ENCODE measurements around the gene FSTL4.

DNA sequence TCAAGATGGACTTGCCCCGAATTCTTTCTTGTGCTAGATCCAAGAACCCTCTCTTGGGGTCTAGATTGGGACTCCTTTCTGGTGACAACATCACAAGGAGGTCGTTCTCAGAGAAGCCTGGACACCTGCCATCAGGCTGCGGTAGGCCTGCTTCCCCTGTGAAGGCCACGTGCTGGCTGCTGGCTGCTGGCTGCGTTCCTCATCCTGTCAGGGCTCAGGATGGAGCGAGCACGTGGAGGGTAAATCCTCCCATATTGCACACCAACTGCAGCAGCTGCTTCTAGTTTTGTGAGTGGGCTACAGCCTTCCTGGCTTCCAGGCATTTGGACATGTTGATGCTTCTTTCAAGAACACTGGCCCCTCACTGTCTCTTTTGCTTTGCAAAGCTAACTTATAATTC, 464.9 kb downstream of the FSTL4 start:
- TF ChIP-seq, protein P1, sequence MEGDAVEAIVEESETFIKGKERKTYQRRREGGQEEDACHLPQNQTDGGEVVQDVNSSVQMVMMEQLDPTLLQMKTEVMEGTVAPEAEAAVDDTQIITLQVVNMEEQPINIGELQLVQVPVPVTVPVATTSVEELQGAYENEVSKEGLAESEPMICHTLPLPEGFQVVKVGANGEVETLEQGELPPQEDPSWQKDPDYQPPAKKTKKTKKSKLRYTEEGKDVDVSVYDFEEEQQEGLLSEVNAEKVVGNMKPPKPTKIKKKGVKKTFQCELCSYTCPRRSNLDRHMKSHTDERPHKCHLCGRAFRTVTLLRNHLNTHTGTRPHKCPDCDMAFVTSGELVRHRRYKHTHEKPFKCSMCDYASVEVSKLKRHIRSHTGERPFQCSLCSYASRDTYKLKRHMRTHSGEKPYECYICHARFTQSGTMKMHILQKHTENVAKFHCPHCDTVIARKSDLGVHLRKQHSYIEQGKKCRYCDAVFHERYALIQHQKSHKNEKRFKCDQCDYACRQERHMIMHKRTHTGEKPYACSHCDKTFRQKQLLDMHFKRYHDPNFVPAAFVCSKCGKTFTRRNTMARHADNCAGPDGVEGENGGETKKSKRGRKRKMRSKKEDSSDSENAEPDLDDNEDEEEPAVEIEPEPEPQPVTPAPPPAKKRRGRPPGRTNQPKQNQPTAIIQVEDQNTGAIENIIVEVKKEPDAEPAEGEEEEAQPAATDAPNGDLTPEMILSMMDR (IDR thresholded peaks at IDR 0.05): no peak
- TF ChIP-seq POLR2A (IDR thresholded peaks at IDR 0.05): no peak

Measured in lower leg skin (tissue), 3 donors.